ENCODE data around the gene SLCO1B1. TPM values are rescaled to one million over a fixed set of nuclear protein-coding genes. Genes with fewer than 3 reads are reported as not detected.
A peak's percentile ranks its signal among the peaks of the same experiment; 100 is the strongest.
"Not testable (repeated sequence)": the region's sequence is repeated elsewhere in the genome, so short reads cannot be mapped to it uniquely, and the experiment has no call there.

SLCO1B1 gene, protein sequence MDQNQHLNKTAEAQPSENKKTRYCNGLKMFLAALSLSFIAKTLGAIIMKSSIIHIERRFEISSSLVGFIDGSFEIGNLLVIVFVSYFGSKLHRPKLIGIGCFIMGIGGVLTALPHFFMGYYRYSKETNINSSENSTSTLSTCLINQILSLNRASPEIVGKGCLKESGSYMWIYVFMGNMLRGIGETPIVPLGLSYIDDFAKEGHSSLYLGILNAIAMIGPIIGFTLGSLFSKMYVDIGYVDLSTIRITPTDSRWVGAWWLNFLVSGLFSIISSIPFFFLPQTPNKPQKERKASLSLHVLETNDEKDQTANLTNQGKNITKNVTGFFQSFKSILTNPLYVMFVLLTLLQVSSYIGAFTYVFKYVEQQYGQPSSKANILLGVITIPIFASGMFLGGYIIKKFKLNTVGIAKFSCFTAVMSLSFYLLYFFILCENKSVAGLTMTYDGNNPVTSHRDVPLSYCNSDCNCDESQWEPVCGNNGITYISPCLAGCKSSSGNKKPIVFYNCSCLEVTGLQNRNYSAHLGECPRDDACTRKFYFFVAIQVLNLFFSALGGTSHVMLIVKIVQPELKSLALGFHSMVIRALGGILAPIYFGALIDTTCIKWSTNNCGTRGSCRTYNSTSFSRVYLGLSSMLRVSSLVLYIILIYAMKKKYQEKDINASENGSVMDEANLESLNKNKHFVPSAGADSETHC
- not detected in 2 replicates for total RNA-seq (2014; rRNA removed; shearing (Covaris generic))
- total RNA-seq (2022) = not detected in 2 replicates
- not detected for Bru-seq, nascent RNA
- percentile 2 among the genes with signal in this experiment for BruChase-seq, experiment 1, labeled RNA remaining after a 6-hour chase
- percentile 2 among the genes with signal in this experiment for BruChase-seq, experiment 2, labeled RNA remaining after a 2-hour chase
- long read RNA-seq = 0 reads

DNA sequence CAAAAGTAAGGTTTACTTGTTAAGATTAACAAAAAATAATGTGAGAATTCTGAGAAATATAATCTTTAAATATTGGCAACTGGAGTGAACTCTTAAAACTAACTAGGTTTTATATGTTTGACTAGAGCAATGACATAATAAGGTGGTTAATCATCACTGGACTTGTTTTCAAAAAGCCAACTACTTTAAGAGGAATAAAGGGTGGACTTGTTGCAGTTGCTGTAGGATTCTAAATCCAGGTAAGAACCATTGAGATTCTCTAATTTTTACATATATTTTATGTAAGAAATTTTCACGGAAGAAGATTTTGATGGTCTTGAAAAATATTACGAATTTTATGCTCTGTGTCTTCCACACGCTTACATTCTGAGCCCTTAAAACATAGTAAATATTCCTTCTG, at the start of gene SLCO1B1:
Gene SLCO1B1 (plus strand): TSS at position 197 of the 400 bp plus-strand sequence. CDS start 10,381 bp downstream, outside the sequence.
- H2AFZ ChIP-seq (ENCODE audit: low read length) = no peak within 1 kb of the TSS
- H4K20me1 ChIP-seq (ENCODE audit: insufficient read depth, low read length) = no peaks in the 10 kb centered on the region
- H3K4me1 ChIP-seq (ENCODE audit: insufficient read depth, low read length, poor library complexity, severe bottlenecking) = no peaks in the 10 kb centered on the region
- no peaks in the 10 kb centered on the region for H3K9me2 ChIP-seq (ENCODE audit: insufficient read depth, low read length)
- intact Hi-C loops (cut with micrococcal nuclease; ENCODE audit: unreplicated experiment) = no loop called here
- CTCF ChIA-PET (ENCODE audit: unreplicated experiment) = no interaction called here
- POLR2A ChIA-PET = no interaction called here
- H3K79me2 ChIP-seq (ENCODE audit: insufficient read depth, low read depth, low read length) = no peaks in the 10 kb centered on the region
- DNase-seq (ENCODE audit: low spot score) = no peak
- no TSS peak for BruUV-seq (replicated peaks)
- H3K9me3 ChIP-seq (ENCODE audit: low read length) = no peaks in the 10 kb centered on the region
- no peak within 1 kb of the TSS for H3K4me3 ChIP-seq (ENCODE audit: low read depth, low read length, poor library complexity, severe bottlenecking)
- no peak within 1 kb of the TSS for H3K27ac ChIP-seq (ENCODE audit: low read depth, low read length, poor library complexity, severe bottlenecking)
- H3K36me3 ChIP-seq (ENCODE audit: insufficient read depth, low read length) = no peaks in the 10 kb centered on the region
- TF ChIP-seq EZH2phosphoT487 (IDR thresholded peaks at IDR 0.05; ENCODE audit: borderline replicate concordance, low read depth, low read length) = no peak
- TF ChIP-seq, protein P1, sequence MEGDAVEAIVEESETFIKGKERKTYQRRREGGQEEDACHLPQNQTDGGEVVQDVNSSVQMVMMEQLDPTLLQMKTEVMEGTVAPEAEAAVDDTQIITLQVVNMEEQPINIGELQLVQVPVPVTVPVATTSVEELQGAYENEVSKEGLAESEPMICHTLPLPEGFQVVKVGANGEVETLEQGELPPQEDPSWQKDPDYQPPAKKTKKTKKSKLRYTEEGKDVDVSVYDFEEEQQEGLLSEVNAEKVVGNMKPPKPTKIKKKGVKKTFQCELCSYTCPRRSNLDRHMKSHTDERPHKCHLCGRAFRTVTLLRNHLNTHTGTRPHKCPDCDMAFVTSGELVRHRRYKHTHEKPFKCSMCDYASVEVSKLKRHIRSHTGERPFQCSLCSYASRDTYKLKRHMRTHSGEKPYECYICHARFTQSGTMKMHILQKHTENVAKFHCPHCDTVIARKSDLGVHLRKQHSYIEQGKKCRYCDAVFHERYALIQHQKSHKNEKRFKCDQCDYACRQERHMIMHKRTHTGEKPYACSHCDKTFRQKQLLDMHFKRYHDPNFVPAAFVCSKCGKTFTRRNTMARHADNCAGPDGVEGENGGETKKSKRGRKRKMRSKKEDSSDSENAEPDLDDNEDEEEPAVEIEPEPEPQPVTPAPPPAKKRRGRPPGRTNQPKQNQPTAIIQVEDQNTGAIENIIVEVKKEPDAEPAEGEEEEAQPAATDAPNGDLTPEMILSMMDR (conservative IDR thresholded peaks at IDR 0.05; ENCODE audit: low read length) = no peak
- H3K4me2 ChIP-seq (ENCODE audit: low read length) = no peak within 1 kb of the TSS

DNA sequence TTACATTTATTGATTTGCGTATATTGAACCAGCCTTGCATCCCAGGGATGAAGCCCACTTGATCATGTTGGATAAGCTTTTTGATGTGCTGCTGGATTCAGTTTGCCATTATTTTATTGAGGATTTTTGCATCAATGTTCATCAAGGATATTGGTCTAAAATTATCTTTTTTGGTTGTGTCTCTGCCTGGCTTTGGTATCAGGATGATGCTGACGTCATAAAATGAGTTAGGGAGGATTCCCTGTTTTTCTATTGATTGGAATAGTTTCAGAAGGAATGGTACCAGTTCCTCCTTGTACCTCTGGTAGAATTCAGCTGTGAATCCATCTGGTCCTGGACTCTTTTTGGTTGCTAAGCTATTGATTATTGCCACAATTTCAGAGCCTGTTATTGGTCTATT, 46.2 kb upstream of the SLCO1B1 start:
- POLR2A ChIA-PET; DNase-seq (ENCODE audit: low spot score): not testable (repeated sequence)

DNA sequence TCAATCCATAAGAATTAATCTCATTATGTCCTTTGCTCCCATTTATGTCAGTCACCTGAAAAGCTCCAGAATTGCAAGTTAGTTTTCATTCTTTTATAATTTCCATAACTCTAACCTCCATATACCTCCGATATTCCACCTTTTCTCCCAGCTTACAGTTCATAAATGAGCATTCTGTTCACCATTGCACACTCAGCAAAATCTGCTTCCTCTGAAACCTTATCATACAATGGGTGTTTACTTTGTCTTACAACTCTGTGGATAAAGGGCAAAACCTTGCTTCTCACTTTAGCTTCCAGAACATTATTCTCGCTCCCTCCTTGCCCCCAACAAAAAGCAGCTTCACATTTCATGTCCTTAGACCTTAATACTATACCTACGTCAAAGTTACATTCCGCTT, 19.3 kb upstream of the SLCO1B1 start:
- CTCF ChIA-PET (ENCODE audit: unreplicated experiment) = no interaction called here
- H3K9me3 ChIP-seq (ENCODE audit: low read length) = no peaks in the 10 kb centered on the region
- no peak overlapping the region for H3K4me3 ChIP-seq (ENCODE audit: low read depth, low read length, poor library complexity, severe bottlenecking)
- no peaks in the 10 kb centered on the region for H3K9me2 ChIP-seq (ENCODE audit: insufficient read depth, low read length)
- intact Hi-C loops (cut with micrococcal nuclease; ENCODE audit: unreplicated experiment) = no loop called here
- no peak overlapping the region for H2AFZ ChIP-seq (ENCODE audit: low read length)
- POLR2A ChIA-PET = no interaction called here
- H3K36me3 ChIP-seq (ENCODE audit: insufficient read depth, low read length) = no peaks in the 10 kb centered on the region
- no peak overlapping the region for H3K4me2 ChIP-seq (ENCODE audit: low read length)
- H3K4me1 ChIP-seq (ENCODE audit: insufficient read depth, low read length, poor library complexity, severe bottlenecking) = no peaks in the 10 kb centered on the region
- no peak overlapping the region for H3K27ac ChIP-seq (ENCODE audit: low read depth, low read length, poor library complexity, severe bottlenecking)
- no peak for TF ChIP-seq EZH2phosphoT487 (IDR thresholded peaks at IDR 0.05; ENCODE audit: borderline replicate concordance, low read depth, low read length)
- TF ChIP-seq, protein P1 (conservative IDR thresholded peaks at IDR 0.05; ENCODE audit: low read length) = no peak
- no peaks in the 10 kb centered on the region for H4K20me1 ChIP-seq (ENCODE audit: insufficient read depth, low read length)
- no TSS peak for BruUV-seq (replicated peaks)
- H3K79me2 ChIP-seq (ENCODE audit: insufficient read depth, low read depth, low read length) = no peaks in the 10 kb centered on the region
- no peak for DNase-seq (ENCODE audit: low spot score)

More for the DNA sequence above, 46.2 kb upstream of the SLCO1B1 start:
- intact Hi-C loops (cut with micrococcal nuclease; ENCODE audit: unreplicated experiment); H3K9me3 ChIP-seq (ENCODE audit: low read length); H3K4me1 ChIP-seq (ENCODE audit: insufficient read depth, low read length, poor library complexity, severe bottlenecking); H3K27ac ChIP-seq (ENCODE audit: low read depth, low read length, poor library complexity, severe bottlenecking); H3K36me3 ChIP-seq (ENCODE audit: insufficient read depth, low read length); H3K9me2 ChIP-seq (ENCODE audit: insufficient read depth, low read length); H3K4me2 ChIP-seq (ENCODE audit: low read length); H4K20me1 ChIP-seq (ENCODE audit: insufficient read depth, low read length); H3K4me3 ChIP-seq (ENCODE audit: low read depth, low read length, poor library complexity, severe bottlenecking); CTCF ChIA-PET (ENCODE audit: unreplicated experiment); H3K79me2 ChIP-seq (ENCODE audit: insufficient read depth, low read depth, low read length); BruUV-seq (replicated peaks); H2AFZ ChIP-seq (ENCODE audit: low read length): not testable (repeated sequence)
